Epithelial cell of prostate (primary cell): ENCODE measurements around the gene COL2A1.
"Not testable (repeated sequence)": the region's sequence is repeated elsewhere in the genome, so short reads cannot be mapped to it uniquely, and the experiment has no call there.

ENCODE experiments used
- DNase-seq: peaks from one replicate; pipeline ENCODE4 v3.0.0-alpha.2; 2011; ENCODE audit warnings: low read depth, low spot score
- H3K27ac ChIP-seq: fragments of 450-650 bp; 2 replicates; pipeline ENCODE4 v1.5.1; 2017; ENCODE audit warnings: mild to moderate bottlenecking

COL2A1 gene

DNA sequence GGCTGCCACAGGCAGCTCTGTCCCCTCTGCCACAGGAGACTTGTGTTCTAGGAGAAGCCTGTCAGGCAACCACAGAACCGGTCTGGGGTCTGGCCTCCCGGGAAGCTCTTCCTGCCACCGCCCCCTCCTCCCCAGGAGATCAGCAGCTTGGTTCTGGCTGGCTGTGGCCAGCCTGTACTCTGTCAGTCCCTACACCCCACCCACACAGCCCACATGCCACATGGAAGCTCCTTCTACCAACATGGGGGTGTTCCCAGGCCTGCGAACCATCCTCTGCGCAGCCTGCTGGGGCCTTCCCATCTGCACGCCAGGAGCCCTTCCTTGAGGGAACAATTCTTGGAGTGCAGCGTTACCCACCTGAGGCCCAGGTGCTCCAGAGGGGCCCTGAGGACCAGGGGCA is 24.1 kb downstream of the COL2A1 start:
- no peak for DNase-seq
- H3K27ac ChIP-seq, result no peak overlapping the region

GRCh38 chr12:47979686-47980085 is 24.6 kb downstream of the COL2A1 start:
- no peak for DNase-seq
- H3K27ac ChIP-seq, result no peak overlapping the region

DNA sequence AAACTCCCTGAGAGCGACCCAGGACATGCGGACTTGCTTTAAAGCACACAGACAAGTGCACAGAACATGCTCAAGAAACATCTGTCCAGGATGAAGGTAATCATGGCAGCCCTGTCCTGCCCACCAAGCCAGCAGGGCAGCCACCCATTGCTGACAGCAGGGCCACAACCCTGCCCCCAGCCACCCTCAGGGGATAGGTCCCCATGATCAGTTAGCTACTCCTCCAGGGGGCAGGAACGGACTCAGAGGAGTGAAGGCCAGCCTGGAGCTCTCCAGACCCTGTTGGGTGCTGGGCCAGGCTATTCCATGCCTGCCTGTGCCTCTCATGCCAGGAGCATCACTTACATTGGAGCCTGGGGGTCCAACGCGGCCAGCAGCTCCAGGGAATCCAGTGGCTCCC is 25.1 kb downstream of the COL2A1 start:
- no peak overlapping the region for H3K27ac ChIP-seq
- no peak for DNase-seq

GRCh38 chr12:47978598-47978873 is 25.7 kb downstream of the COL2A1 start:
- DNase-seq, result no peak
- H3K27ac ChIP-seq, result no peak overlapping the region

DNA sequence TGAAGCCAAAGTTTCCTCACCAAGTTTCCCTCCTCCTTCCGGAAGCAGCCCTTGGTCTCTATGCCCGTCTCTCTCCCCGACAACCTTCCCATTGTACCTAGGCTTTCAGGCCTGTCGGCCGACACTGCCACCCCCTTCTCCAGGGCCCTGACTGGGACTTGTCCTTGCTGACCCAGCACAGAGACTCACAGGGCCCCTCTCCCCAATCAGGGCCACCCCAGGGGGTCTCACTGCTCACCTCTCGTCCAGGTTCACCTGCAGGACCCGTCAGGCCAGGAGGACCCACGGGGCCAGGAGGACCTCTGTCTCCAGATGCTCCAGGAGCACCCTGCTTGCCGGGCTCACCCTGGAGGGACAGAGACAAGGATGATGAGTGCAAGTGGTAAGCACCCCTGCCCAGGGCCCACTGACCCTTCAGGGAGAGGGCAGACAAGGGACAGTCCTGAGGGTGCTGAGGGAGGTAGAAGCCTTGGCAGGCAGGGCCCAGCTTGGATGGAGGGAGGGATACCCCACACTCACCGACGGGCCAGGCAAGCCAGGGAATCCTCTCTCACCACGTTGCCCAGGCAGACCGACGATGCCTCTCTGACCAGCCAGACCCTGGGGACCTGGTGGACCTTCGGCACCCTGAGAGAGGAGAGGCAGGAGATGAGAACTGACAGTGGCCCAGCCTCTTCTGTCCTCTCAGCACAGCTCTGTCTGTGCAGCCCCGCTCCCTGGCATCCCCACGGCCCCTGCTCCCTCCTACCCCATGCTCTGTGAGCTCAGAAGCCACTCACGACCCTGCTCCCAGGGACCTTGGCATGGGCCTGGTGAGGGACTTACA is 26.3 kb downstream of the COL2A1 start:
- no peak for DNase-seq
- no peak overlapping the region for H3K27ac ChIP-seq

- H3K27ac ChIP-seq, result no peak overlapping the region
- peak; percentile 6 for DNase-seq
Measured at GRCh38 chr12:47977046-47977771, 27.1 kb downstream of the COL2A1 start.

DNA sequence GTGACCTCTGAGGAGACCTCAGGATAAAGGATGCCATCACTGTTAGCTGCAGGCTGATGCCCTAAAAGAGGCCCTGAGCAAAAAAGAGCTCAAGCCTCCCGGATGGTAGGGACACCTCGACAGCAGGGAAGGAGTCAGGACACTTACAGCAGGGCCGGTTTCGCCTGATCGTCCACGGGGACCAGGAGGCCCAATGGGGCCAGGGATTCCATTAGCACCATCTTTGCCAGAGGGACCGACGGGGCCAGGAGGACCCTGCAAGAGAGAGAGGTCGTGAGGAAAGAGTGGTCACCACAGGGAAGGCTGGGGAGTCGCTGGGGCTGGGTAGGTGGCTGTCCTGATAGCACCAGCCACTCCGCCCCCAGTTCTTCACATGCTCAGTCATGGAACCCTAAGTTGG is 28.5 kb downstream of the COL2A1 start:
- H3K27ac ChIP-seq, result no peak overlapping the region
- DNase-seq, result no peak

GRCh38 chr12:47975036-47975620 is 29.1 kb downstream of the COL2A1 start:
- no peak for DNase-seq
- no peak overlapping the region for H3K27ac ChIP-seq

- DNase-seq, result no peak
- no peak overlapping the region for H3K27ac ChIP-seq
Measured at GRCh38 chr12:47973870-47974269, 30.4 kb downstream of the COL2A1 start.

DNA sequence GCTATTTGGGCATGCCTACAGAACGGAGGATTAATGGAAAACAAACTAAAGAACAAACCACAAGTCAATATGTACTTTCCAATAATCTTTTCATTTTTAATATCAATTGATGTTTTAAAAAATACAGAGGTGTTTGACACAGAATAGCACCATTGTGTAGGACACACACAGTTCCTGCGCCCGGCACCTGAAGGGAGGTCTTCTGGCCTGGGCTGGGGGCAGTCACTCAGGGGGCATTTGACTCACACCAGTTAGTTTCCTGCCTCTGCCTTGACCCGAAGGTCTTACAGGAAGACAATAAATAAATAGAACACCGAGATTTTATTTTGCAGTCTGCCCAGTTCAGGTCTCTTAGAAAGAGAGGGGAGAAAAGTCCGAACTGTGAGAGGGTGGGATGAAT is 31.4 kb downstream of the COL2A1 start:
- H3K27ac ChIP-seq, result no peak overlapping the region
- DNase-seq, result no peak

DNA sequence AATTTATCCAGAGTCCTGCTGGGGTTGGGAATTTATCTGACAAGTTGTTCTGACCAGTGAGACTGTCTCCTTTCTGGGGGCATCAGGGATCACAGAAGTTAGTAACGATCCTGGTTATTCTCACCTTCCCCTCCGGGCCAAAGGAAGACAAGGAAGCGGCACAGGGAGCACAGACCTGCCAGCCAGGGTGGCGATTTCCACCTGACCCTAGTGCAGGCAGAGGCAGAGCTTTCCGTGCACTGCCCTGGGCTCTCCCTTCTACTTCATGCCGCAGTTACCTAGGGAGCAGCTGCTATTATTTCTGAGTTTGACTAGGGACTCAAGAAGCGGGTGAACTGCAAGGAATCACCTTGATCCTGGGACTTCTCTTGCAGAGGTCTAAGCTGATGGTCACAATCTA is 33.4 kb downstream of the COL2A1 start:
- H3K27ac ChIP-seq, result no peak overlapping the region
- DNase-seq, result no peak

DNA sequence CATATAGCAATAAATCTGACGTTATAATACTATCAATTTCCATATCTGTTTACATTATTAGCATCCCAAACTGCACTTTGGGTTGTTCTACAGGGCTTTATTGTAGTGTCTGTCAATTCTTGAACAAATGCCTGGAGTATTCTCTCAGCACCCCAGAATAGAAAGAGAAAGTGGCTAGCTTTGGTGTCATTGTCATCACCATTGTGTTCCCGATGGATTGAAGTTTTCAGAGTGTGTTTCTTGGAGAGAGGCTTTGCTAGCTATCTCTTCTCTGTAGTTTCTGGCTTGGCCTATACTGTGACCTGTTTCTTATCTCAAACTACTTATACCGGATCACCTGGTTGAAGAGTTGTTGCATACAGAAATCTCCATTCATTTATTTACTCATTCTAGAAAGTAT is 34.4 kb downstream of the COL2A1 start:
- no peak for DNase-seq
- H3K27ac ChIP-seq, result no peak overlapping the region

GRCh38 chr12:47967461-47968321 is 36.6 kb downstream of the COL2A1 start:
- no peak for DNase-seq
- no peak overlapping the region for H3K27ac ChIP-seq

GRCh38 chr12:47965581-47965980 is 38.7 kb downstream of the COL2A1 start:
- no peak for DNase-seq
- no peak overlapping the region for H3K27ac ChIP-seq

GRCh38 chr12:47964106-47964728 is 40.1 kb downstream of the COL2A1 start:
- no peak for DNase-seq

GRCh38 chr12:47963340-47964040 is 40.8 kb downstream of the COL2A1 start, which contains the start of gene TMEM106C:
TMEM106C (plus strand) TSS chr12:47963596; CDS start chr12:47964237, 641 bp downstream.
- no peak within 1 kb of the TSS for H3K27ac ChIP-seq
- peak; percentile 27 for DNase-seq

More at GRCh38 chr12:47964106-47964728, 40.1 kb downstream of the COL2A1 start:
- H3K27ac ChIP-seq, result no peak overlapping the region

DNA sequence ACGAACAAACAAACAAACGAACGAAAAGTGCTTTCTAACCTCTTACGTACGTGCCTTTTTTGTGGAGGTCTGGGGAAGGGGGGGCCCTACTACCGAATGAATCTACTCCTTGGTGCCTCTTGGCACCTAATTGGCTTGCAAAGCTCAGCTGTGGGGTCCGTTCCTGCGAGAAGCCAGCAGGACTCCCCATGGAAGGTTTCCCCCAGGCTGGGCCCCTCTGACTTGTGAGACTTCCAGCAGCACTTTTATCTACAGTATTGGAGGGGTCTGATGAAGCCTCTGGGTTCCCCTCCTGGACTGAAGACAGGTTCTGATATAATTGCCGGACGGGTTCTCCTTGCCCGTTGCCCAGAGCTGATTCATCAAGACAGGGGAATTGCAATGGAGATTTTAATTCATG is 42.1 kb downstream of the COL2A1 start:
- no peak for DNase-seq
- H3K27ac ChIP-seq, result no peak overlapping the region

DNA sequence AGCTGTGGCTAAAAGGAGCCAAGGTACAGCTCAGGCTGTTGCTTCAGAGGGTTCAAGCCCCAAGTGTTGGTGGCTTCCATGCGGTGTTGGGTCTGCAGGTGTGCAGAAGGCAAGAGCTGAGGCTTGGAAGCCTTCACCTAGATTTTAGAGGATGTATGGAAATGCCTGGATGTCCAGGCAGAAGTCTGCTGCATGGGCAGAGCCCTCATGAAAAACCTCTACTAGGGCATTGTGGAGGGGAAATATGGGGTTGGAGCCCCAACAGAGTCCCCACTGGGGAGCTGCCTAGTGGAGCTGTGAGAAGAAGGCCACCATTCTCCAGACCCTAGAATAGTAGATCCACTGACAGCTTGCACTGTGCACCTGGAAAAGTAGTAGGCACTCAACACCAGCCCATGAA is 46.6 kb downstream of the COL2A1 start:
- not testable (repeated sequence) for DNase-seq

DNA sequence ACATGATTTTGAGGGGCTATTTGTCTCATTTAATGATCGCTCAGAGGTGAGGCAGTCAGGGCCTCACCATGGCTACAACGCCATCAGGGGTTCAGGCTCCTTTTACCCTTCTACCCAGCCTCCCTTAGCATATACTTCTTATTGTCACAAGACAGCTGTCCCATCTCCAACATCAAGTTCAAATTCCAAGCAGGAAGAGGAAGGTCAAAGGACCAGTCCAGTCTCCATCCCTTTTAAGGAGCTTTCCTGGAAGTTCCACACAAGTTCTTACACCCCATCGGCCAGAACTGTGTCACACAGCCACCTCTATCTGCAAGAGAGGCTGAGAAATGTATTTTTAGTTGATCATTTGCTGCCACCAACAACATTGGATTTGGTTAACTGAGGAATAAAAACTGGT is 49.2 kb downstream of the COL2A1 start:
- no peak overlapping the region for H3K27ac ChIP-seq
- no peak for DNase-seq

More for the DNA sequence above, 46.6 kb downstream of the COL2A1 start:
- not testable (repeated sequence) for H3K27ac ChIP-seq
